Tibial nerve (tissue), 3 donors: Measurements from ENCODE around the gene IFIH1.

ENCODE experiments used
- CTCF ChIP-seq, 5 experiments: fragments of 200-600 bp in 3 of 5; fragments of 450-650 bp in 2 of 5; sonication (generic) in 3 of 5; IDR thresholded peaks; one replicate each; pipeline ENCODE4 v1.5.1; 2016 to 2019; ENCODE audit warnings: antibody characterized with exemption in 5 of 5, mild to moderate bottlenecking in 3 of 5, moderate library complexity in 2 of 5
- POLR2A ChIP-seq, 2 donors: fragments of 450-650 bp; IDR thresholded peaks; one replicate each; pipeline ENCODE4 v1.6.1; 2017; ENCODE audit warnings: antibody characterized with exemption in 2 of 2, mild to moderate bottlenecking in 2 of 2, moderate library complexity in 2 of 2

- no peak for TF ChIP-seq POLR2A (IDR thresholded peaks at IDR 0.05)
- TF ChIP-seq CTCF (IDR thresholded peaks at IDR 0.05) = no peak
These were observed 99.1 kb downstream of the IFIH1 start for GRCh38 chr2:162219426-162219825.
